Activated CD8-positive, alpha-beta memory T cell treated with anti-CD3 and anti-CD28 coated beads for 48 hours (primary cell): Measurements from ENCODE around the gene NRXN3.

Experiments
- DNase-seq, 3 experiments: peaks; one replicate each; pipeline ENCODE4 v3.0.0-alpha.2; 2020; ENCODE audit warnings: low read depth in 2 of 3, low spot score in 2 of 3

The NRXN3 gene

GRCh38 chr14:79552778-79553177 is 1382.6 kb downstream of the NRXN3 start:
- DNase-seq, result no peak

GRCh38 chr14:79554816-79555215 is 1384.6 kb downstream of the NRXN3 start:
- no peak for DNase-seq

- DNase-seq, result no peak
These were observed 1385.3 kb downstream of the NRXN3 start for GRCh38 chr14:79555429-79555828.

GRCh38 chr14:79557309-79557708 is 1387.1 kb downstream of the NRXN3 start:
- DNase-seq, result no peak

- no peak for DNase-seq
These were observed 1392.0 kb downstream of the NRXN3 start for GRCh38 chr14:79562185-79562584.

- DNase-seq, result no peak
These were observed 1394.2 kb downstream of the NRXN3 start for GRCh38 chr14:79564371-79564770.

GRCh38 chr14:79567306-79567705 is 1397.1 kb downstream of the NRXN3 start:
- DNase-seq, result no peak

- no peak for DNase-seq
These were observed 1398.4 kb downstream of the NRXN3 start for GRCh38 chr14:79568594-79568993.

GRCh38 chr14:79569072-79569471 is 1398.9 kb downstream of the NRXN3 start:
- DNase-seq, result no peak

GRCh38 chr14:79570648-79571047 is 1400.5 kb downstream of the NRXN3 start:
- no peak for DNase-seq

GRCh38 chr14:79571366-79571765 is 1401.2 kb downstream of the NRXN3 start:
- no peak for DNase-seq

GRCh38 chr14:79573486-79573885 is 1403.3 kb downstream of the NRXN3 start:
- DNase-seq, result no peak

- no peak for DNase-seq
These were observed 1404.9 kb downstream of the NRXN3 start for GRCh38 chr14:79575032-79575431.

- no peak for DNase-seq
These were observed 1406.3 kb downstream of the NRXN3 start for GRCh38 chr14:79576424-79576823.

- DNase-seq, result no peak
These were observed 1408.3 kb downstream of the NRXN3 start for GRCh38 chr14:79578470-79578869.

- no peak for DNase-seq
These were observed 1410.2 kb downstream of the NRXN3 start for GRCh38 chr14:79580414-79580813.

- no peak for DNase-seq
These were observed 1410.7 kb downstream of the NRXN3 start for GRCh38 chr14:79580906-79581305.

GRCh38 chr14:79581912-79582576 is 1411.9 kb downstream of the NRXN3 start:
- DNase-seq, result no peak

- DNase-seq, result no peak
These were observed 1413.7 kb downstream of the NRXN3 start for GRCh38 chr14:79583738-79584408.

GRCh38 chr14:79584679-79585078 is 1414.5 kb downstream of the NRXN3 start:
- DNase-seq, result no peak

GRCh38 chr14:79585845-79586244 is 1415.7 kb downstream of the NRXN3 start:
- DNase-seq, result no peak

GRCh38 chr14:79586416-79586815 is 1416.2 kb downstream of the NRXN3 start:
- DNase-seq, result no peak
